Pancreas (tissue), 10 donors: ENCODE measurements around the gene THRA. TPM values are rescaled to one million over a fixed set of nuclear protein-coding genes. Genes with fewer than 3 reads are reported as not detected.
A peak's percentile ranks its signal among the peaks of the same experiment; 100 is the strongest.

ENCODE experiments used
- ATAC-seq, 4 donors: fragments of 200-7000 bp; cut with Tn5 transposase; one replicate each; pipeline versions ENCODE4 v1.8.0 to v1.9.1; 2020; ENCODE audit warnings: mild to moderate bottlenecking in 4 of 4, moderate library complexity in 4 of 4
- DNase-seq, 6 donors: peaks; one replicate each; pipeline ENCODE4 v3.0.0-alpha.2; 2020
- FAIRE-seq: peaks from 2 replicates; lab custom pipeline; 2012; peaks lifted over from hg19 to GRCh38; lab: Jason Lieb, UNC
- H3K27ac ChIP-seq, 4 donors: fragments of 200-600 bp; sonication (generic); 1 replicate in 3 of 4; 2 replicates in 1 of 4; pipeline versions ENCODE4 v1.5.0 to v1.8.0; 2020
- H3K27me3 ChIP-seq, 4 donors: fragments of 200-600 bp; one replicate each; pipeline ENCODE4 v1.8.0; 2021
- H3K36me3 ChIP-seq, 3 donors: fragments of 200-600 bp; sonication (generic) in 1 of 3; one replicate each; pipeline versions ENCODE4 v1.5.0 to v1.8.0; 2020 to 2021
- H3K4me1 ChIP-seq, 3 donors: fragments of 200-600 bp; one replicate each; pipeline ENCODE4 v1.8.0; 2021
- H3K4me3 ChIP-seq, 4 donors: fragments of 200-600 bp; sonication (generic) in 2 of 4; one replicate each; pipeline versions ENCODE4 v1.5.0 to v1.8.0; 2020 to 2021
- H3K9me3 ChIP-seq, 4 donors: fragments of 200-600 bp; one replicate each; pipeline ENCODE4 v1.8.0; 2021
- WGBS, 2 donors: extraction: QIAGEN DNeasy Blood & Tissue Kit; methylation state at CpG; one replicate each; pipeline ENCODE4 v1.1.7; 2013; 5-methylcytosine and 5-hydroxymethylcytosine counted together
- intact Hi-C, 3 donors: fragments of 100-400 bp; cut with DNase I; formaldehyde crosslinking; loops; one replicate each; pipeline versions ENCODE4 v1.11.1 to v1.14.2; 2022
- polyA plus RNA-seq, 2 donors: library from polyadenylated mRNA; stranded (reverse); fragments of 200-250 nt; gene quantifications; one replicate each; pipeline ENCODE4 v1.2.3, GENCODE V29; 2013
- total RNA-seq, 6 donors: library from RNA; stranded (reverse); fragmentation: NEBNext Ultra II Directional in 4 of 6; extraction: Animal tissue kit (Norgen Biotek cat#: 25700) in 4 of 6; gene quantifications; one replicate each; pipeline versions ENCODE4 v1.2.1 to v1.2.4, GENCODE V29; 2021 to 2023
- TF ChIP-seq, protein P1 (sequence below), 4 donors: fragments of 200-600 bp; sonication (generic) in 3 of 4; IDR thresholded peaks; one replicate each; pipeline versions ENCODE4 v1.5.0 to v1.8.0; 2021; ENCODE audit warnings: antibody characterized with exemption in 4 of 4
- donor health status: healthy with polysubstance abuse.
- donor health status: DM: no; HTN: no; CAD: no; lungs with moderate emphysema.
- donor health status: DM: no; HTN: no; CAD: no.
- donor health status: control.
- donor health status: control.
- donor health status: Bipolar disorder and iron deficiency.
- donor health status: DM: yes; HTN: yes; CAD: no.
- donor health status: DM: no; HTN: no; CAD: no.
- donor health status: DM: no; HTN: no; CAD: no.
- donor health status: DM: yes; HTN: yes; CAD: no.

The THRA gene
- total and polyA plus RNA-seq, 8 donors, result 13.8 to 35.7 (median 22.6) TPM

DNA sequence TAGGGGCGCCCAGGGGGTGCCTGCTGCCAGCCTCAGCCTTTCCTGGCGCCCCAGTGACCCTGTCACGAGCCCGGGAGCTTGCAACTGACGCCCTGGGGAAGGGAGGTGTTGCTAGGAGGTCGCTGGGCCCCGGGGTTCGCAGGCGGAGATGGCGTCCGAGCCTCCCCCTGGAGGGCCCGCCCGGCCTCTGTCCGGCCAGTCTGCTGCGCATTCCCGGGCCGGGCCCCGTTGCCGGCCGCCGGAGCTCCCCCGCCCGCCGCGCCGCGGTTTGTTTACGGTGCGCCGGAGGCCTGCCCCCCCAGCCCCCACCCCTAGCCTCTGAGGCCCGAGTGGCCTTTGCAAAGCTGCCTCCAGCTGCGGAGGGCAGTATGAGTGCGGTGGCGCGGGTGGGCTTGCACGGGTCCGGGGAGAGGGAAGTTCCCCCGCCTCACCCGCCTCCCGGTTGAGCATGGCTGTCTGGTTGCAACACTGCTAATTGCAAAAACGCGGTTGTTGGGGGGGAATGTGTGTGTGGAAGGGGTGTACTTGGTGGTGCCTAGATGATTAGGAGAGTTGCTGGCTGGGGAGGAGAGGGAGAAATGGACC is 514 bp downstream of the THRA start:
- intact Hi-C loops, result loop anchor here in 1 of 3 donors (10.0 kb wide), 1 partner anchor 62 kb away; the partner anchor contains the start of gene MSL1
- FAIRE-seq (no peak), DNase-seq (peak in 4 of 6 donors; percentile 52 to 81 (median 64)), ATAC-seq (peak; percentile 63 to 71 (median 69))
- no peaks in the 10 kb centered on the region for H3K9me3 ChIP-seq
- no peaks in the 10 kb centered on the region for H3K27me3 ChIP-seq
- H3K36me3 ChIP-seq, result no peaks in the 10 kb centered on the region
- H3K4me3 ChIP-seq, result peak overlapping the region; percentile 47 to 99 (median 82)
- TF ChIP-seq, protein P1, sequence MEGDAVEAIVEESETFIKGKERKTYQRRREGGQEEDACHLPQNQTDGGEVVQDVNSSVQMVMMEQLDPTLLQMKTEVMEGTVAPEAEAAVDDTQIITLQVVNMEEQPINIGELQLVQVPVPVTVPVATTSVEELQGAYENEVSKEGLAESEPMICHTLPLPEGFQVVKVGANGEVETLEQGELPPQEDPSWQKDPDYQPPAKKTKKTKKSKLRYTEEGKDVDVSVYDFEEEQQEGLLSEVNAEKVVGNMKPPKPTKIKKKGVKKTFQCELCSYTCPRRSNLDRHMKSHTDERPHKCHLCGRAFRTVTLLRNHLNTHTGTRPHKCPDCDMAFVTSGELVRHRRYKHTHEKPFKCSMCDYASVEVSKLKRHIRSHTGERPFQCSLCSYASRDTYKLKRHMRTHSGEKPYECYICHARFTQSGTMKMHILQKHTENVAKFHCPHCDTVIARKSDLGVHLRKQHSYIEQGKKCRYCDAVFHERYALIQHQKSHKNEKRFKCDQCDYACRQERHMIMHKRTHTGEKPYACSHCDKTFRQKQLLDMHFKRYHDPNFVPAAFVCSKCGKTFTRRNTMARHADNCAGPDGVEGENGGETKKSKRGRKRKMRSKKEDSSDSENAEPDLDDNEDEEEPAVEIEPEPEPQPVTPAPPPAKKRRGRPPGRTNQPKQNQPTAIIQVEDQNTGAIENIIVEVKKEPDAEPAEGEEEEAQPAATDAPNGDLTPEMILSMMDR (IDR thresholded peaks at IDR 0.05), result no peak
- 1% methylated on average over 22 to 42 of the region's 42 CpGs for WGBS, 2 donors
- peak overlapping the region; percentile 83 to 91 (median 86) for H3K27ac ChIP-seq
- H3K4me1 ChIP-seq, result peaks cover 9 to 27% (median 26%) of the 10 kb centered on the region in 3 donors

DNA sequence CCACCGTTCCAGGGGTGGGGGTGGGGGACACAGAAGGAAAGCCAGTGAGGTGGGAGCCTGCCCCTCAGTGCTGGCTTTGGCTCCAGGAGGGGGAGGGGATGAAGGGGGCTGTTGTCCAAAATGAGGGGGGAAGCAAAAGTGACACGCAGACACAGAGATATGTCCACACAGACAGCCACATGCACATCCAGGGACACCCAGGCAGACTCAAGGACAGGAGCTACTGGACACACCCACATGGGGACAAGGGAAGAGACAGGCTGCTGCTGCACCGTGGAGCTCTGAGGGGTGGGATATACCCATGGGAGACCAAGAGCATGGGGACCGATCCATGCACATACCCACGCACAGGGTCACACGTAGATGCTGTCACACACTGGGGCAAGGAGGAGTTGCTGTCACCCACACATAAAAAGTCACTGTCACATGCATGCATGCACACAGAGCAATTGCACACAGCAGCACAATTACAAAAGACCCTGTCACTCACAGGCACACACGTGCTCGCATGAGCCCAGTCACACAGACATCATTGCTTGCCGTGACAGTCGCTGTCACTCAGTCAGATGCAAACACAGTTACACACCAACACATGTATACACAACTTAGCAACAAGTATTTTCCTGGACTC is 1.3 kb downstream of the THRA start:
- peaks cover 9 to 32% (median 29%) of the 10 kb centered on the region in 3 donors for H3K4me1 ChIP-seq
- intact Hi-C loops, result loop anchor here in 1 of 3 donors (10.0 kb wide), 1 partner anchor 61 kb away; the partner anchor contains the start of gene MSL1
- peak overlapping the region in 3 of 4 donors; percentile 31 to 88 (median 83) for H3K27ac ChIP-seq

DNA sequence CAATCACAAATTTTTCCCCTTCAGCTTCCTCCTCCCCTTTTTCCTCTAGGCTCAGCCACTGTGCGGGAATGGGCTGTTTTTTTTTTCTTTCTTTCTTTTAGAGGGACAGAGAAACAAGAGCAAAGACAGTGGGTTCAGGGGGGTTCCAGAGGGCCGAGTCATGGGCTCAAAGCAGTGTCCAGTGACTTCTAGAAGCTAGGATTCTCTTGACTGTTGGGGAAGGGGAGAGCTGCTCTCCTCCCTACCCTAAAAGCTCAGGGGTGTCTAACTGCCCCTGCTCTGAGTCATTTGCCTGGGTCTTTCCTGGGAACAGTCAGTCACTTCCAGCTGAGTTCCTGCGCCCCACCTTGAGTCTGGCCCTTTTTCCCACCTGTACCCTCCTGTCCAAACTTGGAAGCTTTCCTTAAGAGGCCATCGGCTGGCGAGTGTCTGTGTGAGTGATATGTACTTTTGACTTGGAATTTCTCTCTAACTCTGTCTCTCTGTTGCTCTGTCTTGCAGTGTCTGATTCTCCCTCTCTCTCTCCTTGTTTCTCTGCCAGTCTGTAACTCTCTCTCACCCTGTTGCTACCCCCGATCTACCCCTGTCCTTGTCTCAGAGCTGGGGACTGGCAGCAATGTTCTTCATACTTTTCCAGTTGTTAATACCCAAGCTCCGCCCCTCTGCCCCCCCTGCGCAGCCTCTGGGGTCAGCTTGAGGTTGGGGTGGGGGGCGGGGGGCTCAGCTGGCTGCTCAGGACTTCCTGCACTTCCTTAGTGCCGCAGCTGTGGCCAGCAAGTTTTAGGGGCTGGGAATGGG is 2.4 kb downstream of the THRA start:
- Histone ChIP-seq H3K36me3 (no peaks in the 10 kb centered on the region), H3K4me3 (peak overlapping the region in 1 of 4 donors; percentile 98), H3K9me3 (no peaks in the 10 kb centered on the region), H3K27me3 (no peaks in the 10 kb centered on the region), H3K4me1 (peaks cover 17 to 43% (median 40%) of the 10 kb centered on the region in 3 donors), H3K27ac (peak overlapping the region; percentile 31 to 88 (median 59))
- peak in 1 of 4 donors; percentile 2 for ATAC-seq
- intact Hi-C loops, result loop anchor here in 1 of 3 donors (10.0 kb wide), 1 partner anchor 60 kb away; the partner anchor contains the start of gene MSL1
- FAIRE-seq, result no peak
- WGBS, 2 donors, result 9 to 17% methylated on average over 9 to 10 of the region's 10 CpGs
- DNase-seq, result peak in 3 of 6 donors; percentile 17 to 29 (median 23)
- TF ChIP-seq, protein P1 (IDR thresholded peaks at IDR 0.05), result no peak

More for the DNA sequence above, 1.3 kb downstream of the THRA start:
- DNase-seq (peak in 2 of 6 donors; percentile 25 to 34), ATAC-seq (peak in 2 of 4 donors; percentile 8), FAIRE-seq (no peak)
- H3K36me3 ChIP-seq, result no peaks in the 10 kb centered on the region
- H3K27me3 ChIP-seq, result no peaks in the 10 kb centered on the region
- H3K4me3 ChIP-seq, result peak overlapping the region in 3 of 4 donors; percentile 66 to 99 (median 98)
- H3K9me3 ChIP-seq, result no peaks in the 10 kb centered on the region
- 7% methylated on average over 10 of the region's 10 CpGs for WGBS, 2 donors
- TF ChIP-seq, protein P1 (IDR thresholded peaks at IDR 0.05), result no peak

DNA sequence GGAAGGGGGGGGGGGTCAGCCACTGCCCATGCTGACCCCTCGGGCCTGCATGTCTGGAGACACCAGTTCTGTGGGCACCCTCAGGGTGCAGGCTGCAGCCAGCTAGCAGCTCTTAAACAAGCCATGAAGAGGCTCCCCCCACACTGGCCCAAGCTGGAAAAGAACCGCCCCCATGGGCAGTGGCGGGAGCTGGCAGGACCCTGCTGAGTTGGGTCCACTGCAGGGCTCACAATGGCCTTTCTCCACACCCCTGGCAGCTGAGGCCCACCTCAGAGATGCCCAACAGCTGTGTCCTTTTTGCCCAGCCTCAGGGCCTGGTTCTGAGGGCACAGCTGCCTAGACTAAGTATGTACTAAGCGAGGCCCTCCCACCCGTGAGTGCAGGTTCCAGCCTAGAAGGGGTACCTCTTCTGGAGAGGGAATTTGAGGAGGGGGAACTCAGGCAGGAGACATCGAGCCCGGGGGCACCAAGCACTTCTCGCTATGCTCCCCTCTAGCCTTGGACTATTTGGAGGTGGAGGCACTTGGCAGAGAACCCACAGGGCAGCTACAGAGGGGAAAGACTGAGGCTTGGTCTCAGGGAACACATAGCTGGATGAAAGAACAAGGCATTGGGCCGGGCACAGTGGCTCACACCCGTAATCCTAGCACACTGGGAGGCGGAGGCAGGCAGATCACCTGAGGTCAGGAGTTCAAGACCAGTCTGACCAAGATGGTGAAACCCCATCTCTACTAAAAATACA is 3.2 kb downstream of the THRA start:
- intact Hi-C loops, result loop anchor here in 1 of 3 donors (10.0 kb wide), 1 partner anchor 59 kb away; the partner anchor contains the start of gene MSL1
- Histone ChIP-seq H3K9me3 (no peaks in the 10 kb centered on the region), H3K36me3 (no peaks in the 10 kb centered on the region), H3K27ac (peak overlapping the region; percentile 31 to 88 (median 59)), H3K4me3 (no peak overlapping the region), H3K4me1 (peaks cover 25 to 51% (median 46%) of the 10 kb centered on the region in 3 donors), H3K27me3 (no peaks in the 10 kb centered on the region)
- FAIRE-seq (no peak), DNase-seq (peak in 3 of 6 donors; percentile 15 to 58 (median 27)), ATAC-seq (no peak)
- TF ChIP-seq, protein P1 (IDR thresholded peaks at IDR 0.05), result no peak
- whole genome bisulfite sequencing, 2 donors, result 74 to 82% methylated on average over 11 of the region's 11 CpGs
